GM12875 (cell line): ENCODE results near the gene C1QB.

Source experiments
- H3K4me3 ChIP-seq: one replicate; pipeline ENCODE4 v1.5.1; 2011; ENCODE audit warnings: low read depth, low read length, control low read depth
- CTCF ChIP-seq: IDR thresholded peaks from 2 replicates; pipeline ENCODE4 v1.5.1; 2011; ENCODE audit warnings: low read depth, mild to moderate bottlenecking, control low read depth, inconsistent platforms, low read length, moderate library complexity, borderline replicate concordance; ENCODE audit not compliant: insufficient read depth

The C1QB gene

GRCh38 chr1:22621761-22622160 is 31.3 kb upstream of the C1QB start:
- no peak for TF ChIP-seq CTCF

GRCh38 chr1:22625262-22625925 is 27.6 kb upstream of the C1QB start:
- no peak overlapping the region for H3K4me3 ChIP-seq
- no peak for TF ChIP-seq CTCF

More at GRCh38 chr1:22621761-22622160, 31.3 kb upstream of the C1QB start:
- no peak overlapping the region for H3K4me3 ChIP-seq

- TF ChIP-seq CTCF = no peak
- H3K4me3 ChIP-seq = no peak overlapping the region
Observed at GRCh38 chr1:22626237-22627157, 26.5 kb upstream of the C1QB start.

GRCh38 chr1:22627331-22627730 is 25.7 kb upstream of the C1QB start:
- TF ChIP-seq CTCF = no peak
- no peak overlapping the region for H3K4me3 ChIP-seq

GRCh38 chr1:22628698-22629444 is 24.2 kb upstream of the C1QB start:
- no peak for TF ChIP-seq CTCF
- H3K4me3 ChIP-seq = no peak overlapping the region

GRCh38 chr1:22629886-22630285 is 23.1 kb upstream of the C1QB start:
- H3K4me3 ChIP-seq = no peak overlapping the region
- TF ChIP-seq CTCF = no peak
